Activated CD8-positive, alpha-beta memory T cell treated with anti-CD3 and anti-CD28 coated beads for 36 hours (primary cell): Measurements from ENCODE around the gene RSPH10B. TPM values are rescaled to one million over a fixed set of nuclear protein-coding genes. Genes with fewer than 3 reads are reported as not detected.
"Not testable (repeated sequence)": the region's sequence is repeated elsewhere in the genome, so short reads cannot be mapped to it uniquely, and the experiment has no call there.

Experiments used
- CTCF ChIA-PET: fragments of 350-600 bp; sonication (Branson Sonifier 250); formaldehyde crosslinking; loops from one replicate; lab custom pipeline; 2021; ENCODE audit warnings: antibody characterized with exemption; lab: Charles Lee
- POLR2A ChIA-PET: fragments of 350-600 bp; sonication (Branson Sonifier 250); formaldehyde crosslinking; loops from one replicate; lab custom pipeline; 2021; ENCODE audit warnings: antibody characterized with exemption; lab: Charles Lee
- total RNA-seq, 2 experiments: library from RNA; stranded (reverse); gene quantifications; one replicate each; pipeline ENCODE4 v1.2.3, GENCODE V29; 2021

Gene RSPH10B
- total RNA-seq, 2 experiments from 2014 or later: 0.25 to 0.48 TPM

DNA sequence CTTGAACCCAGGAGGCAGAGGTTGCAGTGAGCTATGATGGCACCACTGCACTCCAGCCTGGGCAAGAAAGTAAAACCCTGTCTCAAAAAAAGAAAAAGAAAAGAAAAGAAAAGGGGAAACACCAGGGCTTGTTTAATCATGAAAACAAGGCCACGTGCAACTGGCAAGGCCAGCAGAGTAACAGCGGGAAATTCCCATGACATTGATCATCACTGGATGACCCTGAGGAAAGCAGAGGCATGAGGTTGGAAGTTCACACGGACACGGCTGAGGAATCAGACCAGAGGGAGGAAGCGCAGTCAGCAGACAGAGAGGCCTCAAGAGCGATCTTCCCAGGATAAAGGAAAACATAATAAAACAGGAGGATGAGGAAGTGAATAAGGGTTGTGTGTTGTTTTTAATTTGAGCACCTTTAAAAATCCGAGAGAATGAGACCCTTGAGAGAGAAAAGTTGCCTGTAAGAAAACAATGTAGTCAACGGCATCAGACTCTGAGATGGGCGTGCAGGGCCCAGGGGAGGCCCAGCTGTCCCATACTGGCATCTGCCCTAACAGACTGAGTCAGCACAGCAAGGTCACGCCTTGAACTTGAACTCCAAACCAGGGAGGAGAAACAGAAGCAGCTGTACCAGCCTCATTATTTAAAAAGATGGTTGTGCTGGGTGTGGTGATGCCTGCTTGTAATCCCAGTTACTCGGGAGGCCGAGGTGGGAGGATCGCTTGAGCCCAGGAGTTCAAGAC lies 38.4 kb downstream of the RSPH10B start:
- POLR2A ChIA-PET, CTCF ChIA-PET: not testable (repeated sequence)

DNA sequence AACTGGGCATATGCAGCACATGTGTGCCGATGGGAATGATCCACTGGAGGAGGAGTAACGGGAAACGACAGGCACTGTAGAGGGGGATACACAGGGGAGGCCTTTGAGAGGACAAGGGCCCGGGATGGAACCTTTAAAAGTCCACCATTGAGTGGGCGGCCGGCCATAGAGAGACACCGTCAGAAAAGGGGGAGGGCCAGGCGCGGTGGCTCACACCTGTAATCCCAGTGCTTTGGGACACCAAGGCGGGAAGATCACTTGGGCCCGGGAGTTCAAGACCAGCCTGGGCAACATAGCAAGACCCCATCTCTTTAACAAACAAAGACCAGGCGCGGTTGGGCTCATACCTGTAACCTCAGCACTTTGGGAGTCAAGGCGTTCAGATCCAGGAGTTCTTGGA lies 39.2 kb downstream of the RSPH10B start:
- CTCF ChIA-PET, POLR2A ChIA-PET: not testable (repeated sequence)

DNA sequence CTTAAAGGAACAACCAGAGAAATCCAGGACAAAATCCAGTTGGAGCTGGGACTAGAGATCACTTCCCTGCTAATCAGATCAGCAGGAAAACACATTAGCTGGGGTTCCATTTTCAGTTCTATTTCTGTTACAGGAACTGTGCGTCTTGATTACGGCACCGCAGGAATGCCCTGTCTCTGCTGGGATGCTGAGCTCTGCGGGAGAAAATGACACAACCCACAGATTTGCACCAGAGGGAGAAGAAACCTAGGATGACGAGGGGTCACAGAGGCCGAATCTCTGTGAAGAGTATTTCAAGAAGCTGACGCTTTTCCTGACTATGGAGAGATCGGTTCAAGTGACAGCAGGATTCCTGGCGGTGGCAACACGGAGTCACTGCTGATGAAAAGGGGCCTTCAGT lies 40.2 kb downstream of the RSPH10B start:
- POLR2A ChIA-PET, CTCF ChIA-PET: not testable (repeated sequence)

DNA sequence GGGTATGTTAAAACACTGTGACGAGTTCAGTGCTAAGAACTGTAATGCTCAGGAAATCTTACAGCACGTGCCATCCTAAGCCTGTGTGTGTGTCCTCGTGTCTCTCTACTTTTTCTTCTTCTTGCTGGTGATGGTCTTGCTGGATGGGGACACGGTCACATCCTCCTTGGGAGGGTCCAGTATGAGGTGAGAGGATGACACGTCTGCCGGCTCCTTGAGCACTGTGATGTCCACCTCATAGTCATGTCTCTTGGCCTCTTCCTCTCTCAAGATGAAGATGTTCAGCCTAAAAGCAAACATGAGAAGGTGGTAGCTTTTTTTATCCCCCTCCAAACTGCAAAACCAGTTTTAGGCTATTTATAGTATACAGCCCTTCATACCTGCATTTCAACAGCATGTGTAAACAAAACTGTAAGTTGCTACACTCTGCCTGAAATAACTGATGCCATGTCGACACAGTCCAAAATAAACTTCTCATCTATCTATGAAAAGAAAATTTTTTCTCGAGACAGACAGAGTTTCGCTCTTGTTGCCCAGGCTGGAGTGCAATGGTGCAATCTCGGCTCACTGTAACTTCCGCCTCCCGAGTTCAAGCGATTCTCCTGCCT lies 44.1 kb downstream of the RSPH10B start:
- CTCF ChIA-PET, POLR2A ChIA-PET: not testable (repeated sequence)

DNA sequence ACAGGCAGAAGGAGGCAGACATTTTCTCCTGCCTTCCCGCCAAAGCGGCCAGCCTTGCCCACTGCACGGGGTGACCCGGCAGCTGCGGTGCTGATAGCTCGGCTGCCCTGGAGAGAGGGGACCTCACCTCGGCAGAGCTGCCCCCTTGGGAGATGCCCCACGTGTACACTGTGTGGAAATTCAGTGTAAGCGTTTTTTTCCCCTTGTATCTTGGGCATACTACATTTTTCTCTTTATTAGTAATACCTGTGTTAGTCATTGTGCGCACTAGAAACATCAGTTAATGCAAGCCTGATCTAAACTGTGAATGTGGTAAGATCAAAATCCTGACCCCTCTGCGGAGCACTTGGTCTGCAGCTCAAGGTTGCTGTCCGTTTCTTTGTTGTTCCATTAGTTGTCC lies 45.9 kb downstream of the RSPH10B start:
- CTCF ChIA-PET, POLR2A ChIA-PET: not testable (repeated sequence)

DNA sequence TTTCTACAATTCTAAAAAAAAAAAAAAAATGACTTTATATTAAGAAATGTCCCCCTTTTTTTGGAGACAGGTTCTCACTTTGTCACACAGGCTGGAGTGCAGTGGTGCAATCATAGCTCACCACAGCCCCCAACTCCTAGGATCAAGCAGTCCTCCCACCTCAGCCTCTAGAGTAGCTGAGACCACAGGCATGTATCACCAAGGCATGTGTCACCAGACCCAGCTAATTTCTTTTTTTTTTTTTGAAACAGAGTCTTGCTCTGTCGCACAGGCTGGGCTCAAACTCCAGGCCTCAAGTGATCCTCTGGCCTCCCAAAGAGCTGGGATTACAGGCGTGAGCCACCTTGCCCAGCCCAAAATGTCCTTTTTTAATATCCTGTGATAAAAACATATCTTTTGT lies 46.3 kb downstream of the RSPH10B start:
- CTCF ChIA-PET, POLR2A ChIA-PET: not testable (repeated sequence)

DNA sequence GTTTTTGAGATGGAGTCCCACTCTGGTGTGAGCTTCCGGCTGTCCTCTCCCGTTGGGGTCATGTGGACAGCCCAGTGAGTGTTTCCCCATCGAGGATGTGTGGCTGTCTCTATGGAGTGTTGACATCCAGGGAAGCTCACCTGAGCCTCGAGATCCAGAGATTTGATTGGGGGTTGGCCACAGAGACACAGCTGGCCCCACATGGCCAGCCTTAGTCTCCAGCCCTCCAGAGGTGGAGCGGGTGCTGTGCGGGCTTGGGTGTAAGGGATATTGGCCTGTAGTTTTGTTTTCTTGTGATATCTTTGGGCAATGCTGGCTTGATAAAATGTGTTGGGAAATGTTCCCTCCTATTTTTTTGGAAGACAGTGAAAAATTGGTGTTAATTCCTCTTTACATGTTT lies 54.0 kb downstream of the RSPH10B start:
- POLR2A ChIA-PET: not testable (repeated sequence)
- CTCF ChIA-PET: interaction anchor here (0.6 kb wide), 1 partner anchor 303 kb away, joined by 3 read pairs; no protein-coding TSS in a partner anchor

DNA sequence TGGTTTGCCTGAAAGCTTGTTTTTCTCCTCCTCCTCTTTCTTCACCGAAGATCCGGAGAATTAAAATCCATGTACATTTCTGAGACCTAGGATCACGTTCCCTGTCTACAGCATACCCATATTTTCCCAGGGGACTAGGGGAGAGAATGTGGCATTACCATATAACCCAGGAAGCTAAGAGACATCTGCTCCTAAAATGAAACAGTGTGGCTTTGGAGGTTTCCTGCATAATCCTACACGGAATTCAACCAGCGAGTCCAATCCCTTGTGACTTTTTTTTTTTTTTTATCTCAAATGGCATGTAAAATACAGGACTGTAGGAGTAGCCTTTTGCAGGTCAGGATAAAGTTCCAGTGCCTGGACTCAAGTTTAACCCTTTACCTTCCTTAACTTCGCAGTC lies 61.7 kb downstream of the RSPH10B start:
- CTCF ChIA-PET, POLR2A ChIA-PET: not testable (repeated sequence)

DNA sequence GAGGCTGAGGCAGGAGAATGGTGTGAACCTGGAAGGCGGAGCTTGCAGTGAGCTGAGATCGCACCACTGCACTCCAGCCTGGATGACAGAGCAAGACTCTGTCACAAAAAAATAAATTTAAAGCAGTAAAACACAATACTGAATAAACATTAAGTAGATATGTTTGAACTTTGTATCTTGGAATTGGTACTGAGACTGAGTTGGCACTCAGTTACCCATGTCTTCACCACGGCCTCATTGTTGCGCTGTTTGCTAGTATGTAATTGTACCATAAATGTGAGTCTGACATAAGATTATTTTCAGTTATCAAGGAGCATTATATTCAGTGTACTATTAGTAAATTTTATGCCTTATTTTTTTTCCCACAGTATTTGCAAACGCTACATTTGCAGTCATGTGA lies 65.8 kb downstream of the RSPH10B start:
- POLR2A ChIA-PET, CTCF ChIA-PET: not testable (repeated sequence)

DNA sequence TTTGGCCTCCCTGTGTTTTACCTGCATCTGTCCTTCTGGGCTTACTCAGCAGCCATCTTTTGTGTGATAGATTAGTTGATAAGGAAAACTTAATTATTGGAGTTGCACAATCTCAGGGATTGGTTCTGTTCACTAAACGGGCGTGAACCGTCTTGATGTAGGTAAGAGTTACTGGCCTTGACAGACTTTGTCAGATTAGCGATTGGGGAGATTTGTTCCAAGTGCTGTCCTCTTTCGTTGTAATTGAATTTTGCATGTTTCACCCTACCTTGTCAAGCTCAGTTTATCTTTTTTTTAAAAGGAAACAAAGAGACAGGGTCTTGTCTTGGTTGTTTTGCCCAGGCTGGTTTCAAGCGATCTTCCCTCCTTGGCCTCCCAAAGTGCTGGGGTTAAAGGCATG lies 67.5 kb downstream of the RSPH10B start:
- CTCF ChIA-PET, POLR2A ChIA-PET: not testable (repeated sequence)

DNA sequence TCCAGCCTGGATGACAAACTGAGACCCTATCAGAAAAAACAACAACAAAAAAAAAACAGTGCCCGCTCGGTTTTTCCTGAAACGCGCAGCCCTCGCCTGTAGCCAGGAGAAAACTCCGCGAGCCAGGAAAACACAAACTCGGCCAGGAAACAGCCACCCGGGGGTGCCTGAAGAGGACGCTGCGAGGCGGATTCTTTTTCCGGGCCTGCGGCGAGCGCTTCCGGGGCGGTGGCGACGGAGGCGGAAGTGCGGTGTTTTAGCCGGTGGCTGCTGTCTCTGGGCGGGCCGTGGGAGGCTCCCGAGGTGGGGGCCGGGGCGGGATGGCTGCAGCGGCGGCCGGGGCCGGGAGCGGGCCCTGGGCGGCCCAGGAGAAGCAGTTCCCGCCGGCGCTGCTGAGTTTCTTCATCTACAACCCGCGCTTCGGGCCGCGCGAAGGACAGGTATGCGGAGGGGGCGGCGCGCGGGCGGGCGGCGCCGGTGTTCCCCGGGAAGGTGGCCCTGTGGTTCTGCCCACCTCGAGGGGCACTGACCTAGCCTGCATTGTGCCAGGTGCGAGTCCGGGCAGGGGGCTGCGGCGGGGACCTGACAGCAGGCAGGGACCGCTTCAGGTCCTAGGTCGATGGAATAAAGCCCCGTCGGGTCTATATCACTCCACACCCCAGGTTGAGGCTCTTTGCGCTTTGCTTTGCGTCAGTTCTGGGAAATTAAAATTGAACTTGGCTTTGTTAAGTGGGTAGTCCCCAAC lies 71.8 kb downstream of the RSPH10B start, which contains the start of gene CCZ1:
CCZ1 (plus strand) TSS at position 254 of the 745 bp plus-strand sequence; CDS start at position 321, 67 bp downstream.
- POLR2A ChIA-PET, CTCF ChIA-PET: not testable (repeated sequence)

DNA sequence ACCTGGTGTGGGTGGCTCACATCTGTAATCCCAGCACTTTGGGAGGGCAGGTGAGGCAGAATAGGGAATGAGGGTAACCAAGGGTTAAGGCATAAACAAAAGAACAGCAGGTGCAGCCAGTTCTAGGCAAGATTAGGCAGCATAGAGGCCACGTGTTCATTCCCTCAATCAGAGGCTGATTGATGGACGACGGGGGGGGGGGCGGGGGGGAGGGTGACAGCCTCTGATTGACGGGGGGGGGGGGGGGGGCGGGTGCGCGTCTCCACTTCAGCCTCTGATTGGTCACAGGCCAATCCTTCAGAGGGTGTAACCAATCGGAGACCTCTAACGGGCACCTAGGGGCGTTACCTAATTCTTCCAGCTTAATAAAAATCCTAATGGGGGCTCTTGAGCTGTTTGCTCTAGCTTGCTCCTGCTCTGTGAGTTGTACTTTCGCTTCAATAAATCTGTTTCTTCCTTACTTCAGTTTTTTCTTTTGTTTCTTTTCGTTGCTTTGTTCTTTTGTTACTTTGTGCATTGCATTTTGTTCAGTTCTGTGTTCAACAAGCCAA lies 73.0 kb downstream of the RSPH10B start:
- CTCF ChIA-PET, POLR2A ChIA-PET: not testable (repeated sequence)

DNA sequence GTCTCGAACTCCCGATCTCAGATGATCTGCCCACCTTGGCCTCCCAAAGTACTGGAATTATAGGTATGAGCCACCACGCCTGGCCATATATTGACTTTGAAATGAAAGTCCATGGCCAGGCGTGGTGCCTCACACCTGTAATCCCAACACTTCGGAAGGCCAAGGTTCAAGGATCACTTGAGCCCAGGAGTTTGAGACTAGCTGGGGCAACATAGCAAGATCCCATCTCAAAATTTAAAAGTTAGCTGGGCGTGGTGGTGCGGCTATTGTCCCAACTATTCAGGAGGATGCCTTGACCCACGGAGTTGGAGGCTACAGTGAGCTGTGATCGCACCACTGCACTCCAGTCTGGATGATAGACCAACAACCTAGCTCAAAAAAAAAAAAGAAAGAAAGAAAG lies 78.0 kb downstream of the RSPH10B start:
- CTCF ChIA-PET: no interaction called here
- POLR2A ChIA-PET: no interaction called here

DNA sequence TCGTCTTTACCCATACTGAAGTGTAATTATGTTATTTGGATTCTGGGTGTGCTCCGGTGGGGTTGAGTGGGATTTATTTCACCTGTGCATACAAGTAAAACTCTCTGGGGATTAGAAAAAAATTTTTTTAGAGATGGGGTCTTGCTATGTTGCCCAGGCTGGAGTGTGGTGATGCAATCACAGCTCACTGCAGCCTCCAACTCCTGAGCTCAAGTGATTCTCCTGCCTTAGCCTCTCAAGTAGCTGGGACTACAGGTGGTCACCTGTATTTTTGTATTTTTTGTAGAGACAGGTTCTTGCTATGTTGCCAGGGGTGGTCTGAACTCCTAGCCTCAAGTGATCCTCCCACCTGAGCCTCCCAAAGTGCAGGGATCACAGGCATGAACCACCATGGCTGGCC lies 80.2 kb downstream of the RSPH10B start:
- POLR2A ChIA-PET, CTCF ChIA-PET: not testable (repeated sequence)

DNA sequence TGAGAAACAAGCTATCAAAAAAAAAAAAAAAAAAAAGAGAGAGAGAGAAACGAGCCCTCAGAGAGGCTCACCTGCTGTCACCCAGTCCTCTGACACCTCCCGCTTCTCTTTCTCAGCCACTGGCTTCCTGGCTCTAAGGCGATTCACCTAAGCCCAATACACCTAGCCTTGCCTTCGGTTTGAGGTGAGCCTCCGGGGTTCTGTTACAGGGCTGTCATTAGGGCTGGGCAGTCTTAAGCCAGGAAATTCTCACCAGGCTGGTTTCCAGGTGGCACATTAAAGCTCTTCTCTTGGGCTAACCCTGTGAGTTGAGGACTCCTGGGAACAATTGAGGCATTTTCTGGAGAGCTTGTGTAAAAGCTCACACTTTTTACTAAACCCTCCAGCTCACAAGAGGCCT lies 82.5 kb downstream of the RSPH10B start:
- CTCF ChIA-PET: not testable (repeated sequence)

DNA sequence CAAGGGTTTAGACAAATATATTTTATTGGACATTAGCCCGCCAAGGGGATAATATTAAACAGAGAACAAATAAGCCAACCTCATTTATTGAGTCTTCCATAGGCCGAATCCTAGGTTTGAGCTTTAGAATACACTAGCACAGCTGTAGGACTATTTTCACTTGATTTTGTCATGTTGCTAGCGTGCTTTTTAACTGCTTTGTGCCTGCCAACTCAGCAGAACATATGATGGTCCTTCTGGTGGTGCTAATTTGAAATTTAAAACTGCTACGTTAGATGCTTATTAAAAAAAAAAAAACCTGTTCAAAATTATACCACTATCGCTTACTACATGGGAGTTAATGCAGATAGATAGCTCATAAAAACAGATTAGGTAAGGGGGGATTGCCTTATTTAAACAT lies 86.1 kb downstream of the RSPH10B start:
- CTCF ChIA-PET: not testable (repeated sequence)

More for the DNA sequence above, 82.5 kb downstream of the RSPH10B start:
- POLR2A ChIA-PET: not testable (repeated sequence)

DNA sequence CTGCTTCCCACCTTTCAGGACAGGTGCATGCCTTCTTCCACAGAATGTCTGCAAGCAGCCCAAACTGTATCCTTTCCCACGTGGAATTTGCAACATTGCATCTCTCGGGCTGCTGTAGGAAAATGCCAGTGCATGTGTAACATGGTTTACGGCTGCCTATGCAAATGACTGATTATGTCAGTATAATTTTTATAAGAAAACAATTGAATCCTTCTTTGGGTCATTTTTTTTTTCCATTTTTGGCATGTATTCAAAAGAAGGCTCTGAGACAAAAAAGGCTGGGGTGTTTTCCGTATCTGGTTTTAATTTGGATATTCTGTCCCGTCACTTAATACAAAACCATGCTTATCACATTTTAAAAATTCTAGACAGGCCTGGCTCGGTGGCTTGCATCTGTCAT lies 90.4 kb downstream of the RSPH10B start:
- POLR2A ChIA-PET: not testable (repeated sequence)
- CTCF ChIA-PET: interaction anchor here (0.6 kb wide), 1 partner anchor 396 kb away, joined by 4 read pairs; no protein-coding TSS in a partner anchor

More for the DNA sequence above, 86.1 kb downstream of the RSPH10B start:
- POLR2A ChIA-PET: not testable (repeated sequence)

DNA sequence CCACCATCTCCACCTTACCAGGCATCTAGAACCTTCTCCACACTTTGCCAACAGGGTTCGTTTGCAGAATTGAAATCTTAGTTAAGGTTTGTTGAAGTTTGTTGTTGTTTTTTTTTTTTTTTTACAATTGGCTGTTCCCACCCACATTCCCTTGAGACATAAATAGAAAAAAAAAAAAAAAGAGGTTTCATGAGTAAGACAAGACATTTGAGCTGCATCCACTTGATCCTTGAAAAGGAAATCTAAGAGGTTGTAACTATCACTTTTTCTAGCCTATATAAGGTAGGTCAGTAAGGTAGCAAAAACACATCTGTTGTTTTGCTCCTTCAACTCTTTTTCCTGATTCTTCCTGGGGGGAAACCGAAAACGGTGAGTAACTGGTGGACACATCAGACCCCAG lies 90.9 kb downstream of the RSPH10B start:
- CTCF ChIA-PET, POLR2A ChIA-PET: not testable (repeated sequence)
